HEK293 (cell line): Measurements from ENCODE around the gene RPS5.

ENCODE experiments used
- CTCF ChIA-PET: fragments of 350-600 bp; formaldehyde crosslinking; extraction: SDS; loops from one replicate; lab custom pipeline; 2021; ENCODE audit warnings: antibody characterized with exemption; lab: Yijun Ruan, JAX
- POLR2A ChIA-PET: fragments of 300-600 bp; formaldehyde crosslinking; extraction: SDS; loops from one replicate; lab custom pipeline; 2020; ENCODE audit warnings: antibody characterized with exemption, inconsistent platforms; lab: Yijun Ruan, JAX
- H3K27ac ChIP-seq: fragments of 200-500 bp; sonication (Bioruptor generic); 2 replicates; pipeline ENCODE4 v1.5.1; 2014; ENCODE audit warnings: low read depth, low read length, control low read depth, inconsistent platforms; ENCODE audit errors: extremely low read depth
- H3K36me3 ChIP-seq, 2 experiments: fragments of 200-500 bp in 1 of 2; sonication (Bioruptor generic) in 1 of 2; 1 replicate in 1 of 2; 2 replicates in 1 of 2; pipeline ENCODE4 v1.5.1; 2014 to 2017; ENCODE audit warnings: inconsistent platforms in 2 of 2, low read length in 2 of 2; ENCODE audit not compliant: control insufficient read depth in 2 of 2, insufficient read depth in 1 of 2
- H3K4me1 ChIP-seq: fragments of 200-500 bp; sonication (Bioruptor generic); 2 replicates; pipeline ENCODE4 v1.5.1; 2014; ENCODE audit warnings: mild to moderate bottlenecking, low read length, inconsistent platforms; ENCODE audit not compliant: control insufficient read depth, insufficient read depth
- H3K4me3 ChIP-seq: 2 replicates; pipeline ENCODE4 v1.5.1; 2011; ENCODE audit warnings: low read depth, mild to moderate bottlenecking, control low read depth, low read length, moderate library complexity
- H3K9me3 ChIP-seq: fragments of 200-500 bp; sonication (Bioruptor generic); 2 replicates; pipeline ENCODE4 v1.5.1; 2014; ENCODE audit warnings: low read depth, low read length, inconsistent platforms; ENCODE audit not compliant: control insufficient read depth, insufficient read depth
- RBAK ChIP-seq: fragments of 450-650 bp; formaldehyde crosslinking; IDR thresholded peaks from 2 replicates; pipeline ENCODE4 v1.5.1; 2016; ENCODE audit warnings: missing biosample characterization, missing genetic modification characterization
- ZFP3 ChIP-seq: fragments of 450-650 bp; formaldehyde crosslinking; IDR thresholded peaks from 2 replicates; pipeline ENCODE4 v1.5.1; 2016; ENCODE audit warnings: low read depth, missing biosample characterization, missing genetic modification characterization
- ZFP37 ChIP-seq: fragments of 450-650 bp; formaldehyde crosslinking; IDR thresholded peaks from 2 replicates; pipeline ENCODE4 v1.5.1; 2016; ENCODE audit warnings: missing biosample characterization, missing genetic modification characterization
- ZNF121 ChIP-seq: fragments of 450-650 bp; formaldehyde crosslinking; IDR thresholded peaks from 2 replicates; pipeline ENCODE4 v1.5.1; 2016; ENCODE audit warnings: missing biosample characterization, missing genetic modification characterization
- ZNF148 ChIP-seq: fragments of 450-650 bp; formaldehyde crosslinking; IDR thresholded peaks from 2 replicates; pipeline ENCODE4 v1.5.0; 2017; ENCODE audit warnings: missing biosample characterization, missing genetic modification characterization, borderline replicate concordance
- ZNF223 ChIP-seq: fragments of 450-650 bp; formaldehyde crosslinking; IDR thresholded peaks from 2 replicates; pipeline ENCODE4 v1.5.1; 2016; ENCODE audit warnings: missing biosample characterization, missing genetic modification characterization
- ZNF335 ChIP-seq: fragments of 450-650 bp; formaldehyde crosslinking; conservative IDR thresholded peaks from 2 replicates; pipeline ENCODE4 v1.5.1; 2016; ENCODE audit warnings: missing biosample characterization, missing genetic modification characterization
- ZNF341 ChIP-seq: fragments of 450-650 bp; formaldehyde crosslinking; IDR thresholded peaks from 2 replicates; pipeline ENCODE4; 2016; ENCODE audit warnings: low read depth, missing biosample characterization, missing genetic modification characterization
- ZNF449 ChIP-seq: fragments of 450-650 bp; formaldehyde crosslinking; IDR thresholded peaks from 2 replicates; pipeline ENCODE4 v1.5.1; 2017; ENCODE audit warnings: missing biosample characterization, mild to moderate bottlenecking, missing genetic modification characterization, moderate library complexity
- ZNF518A ChIP-seq: fragments of 450-650 bp; formaldehyde crosslinking; conservative IDR thresholded peaks from 2 replicates; pipeline ENCODE4 v1.5.1; 2016; ENCODE audit warnings: low read depth, missing biosample characterization, missing genetic modification characterization
- ZNF530 ChIP-seq: fragments of 450-650 bp; formaldehyde crosslinking; IDR thresholded peaks from 2 replicates; pipeline ENCODE4 v1.5.1; 2016; ENCODE audit warnings: low read depth, missing biosample characterization, missing genetic modification characterization
- ZNF571 ChIP-seq: fragments of 450-650 bp; formaldehyde crosslinking; IDR thresholded peaks from 2 replicates; pipeline ENCODE4 v1.5.0; 2017; ENCODE audit warnings: missing biosample characterization, missing genetic modification characterization
- ZNF600 ChIP-seq: fragments of 450-650 bp; formaldehyde crosslinking; IDR thresholded peaks from 2 replicates; pipeline ENCODE4 v1.5.1; 2016; ENCODE audit warnings: missing biosample characterization, missing genetic modification characterization
- ZNF623 ChIP-seq: fragments of 450-650 bp; formaldehyde crosslinking; IDR thresholded peaks from 2 replicates; pipeline ENCODE4 v1.5.1; 2016; ENCODE audit warnings: missing biosample characterization, missing genetic modification characterization
- ZNF645 ChIP-seq: fragments of 450-650 bp; formaldehyde crosslinking; IDR thresholded peaks from 2 replicates; pipeline ENCODE4; 2016; ENCODE audit warnings: missing biosample characterization, missing genetic modification characterization
- ZNF777 ChIP-seq: fragments of 450-650 bp; formaldehyde crosslinking; IDR thresholded peaks from 2 replicates; pipeline ENCODE4 v1.5.1; 2017; ENCODE audit warnings: missing biosample characterization, missing genetic modification characterization, borderline replicate concordance
- ZSCAN18 ChIP-seq: fragments of 450-650 bp; formaldehyde crosslinking; IDR thresholded peaks from 2 replicates; pipeline ENCODE4 v1.5.1; 2016; ENCODE audit warnings: missing biosample characterization, missing genetic modification characterization
- ZSCAN23 ChIP-seq: fragments of 450-650 bp; formaldehyde crosslinking; IDR thresholded peaks from 2 replicates; pipeline ENCODE4 v1.5.1; 2016; ENCODE audit warnings: missing biosample characterization, missing genetic modification characterization
- ZSCAN30 ChIP-seq: fragments of 450-650 bp; IDR thresholded peaks from 2 replicates; pipeline ENCODE4 v1.5.1; 2018; ENCODE audit warnings: missing biosample characterization, mild to moderate bottlenecking, missing genetic modification characterization, moderate library complexity
- ZSCAN4 ChIP-seq: fragments of 450-650 bp; formaldehyde crosslinking; IDR thresholded peaks from 2 replicates; pipeline ENCODE4 v1.5.1; 2017; ENCODE audit warnings: missing biosample characterization, missing genetic modification characterization

Gene RPS5

GRCh38 chr19:58398545-58398944 is 11.5 kb downstream of the RPS5 start:
- ChIA-PET CTCF (interaction anchor here (0.9 to 1.0 kb wide), 2 partner anchors 10 to 18 kb away, joined by 4 to 5 read pairs; no protein-coding TSS in a partner anchor), POLR2A (interaction anchor here (1.6 kb wide), 1 partner anchor 10 kb away, joined by 4 read pairs; the partner anchor contains the start of gene ZNF584)
- no peak overlapping the region for H3K27ac ChIP-seq
- peaks cover 3% of the 10 kb centered on the region; the same call in 1 of the 2 replicates for H3K4me1 ChIP-seq
- peaks cover 11 to 26% of the 10 kb centered on the region in 2 experiments for H3K36me3 ChIP-seq
- TF ChIP-seq ZSCAN4 (tag by site-specific recombination) = no peak
- no peak for TF ChIP-seq RBAK (tag by site-specific recombination)
- TF ChIP-seq ZNF645 (tag by site-specific recombination) = no peak
- TF ChIP-seq ZNF223 (tag by site-specific recombination) = no peak
- TF ChIP-seq ZFP3 (tag by site-specific recombination) = no peak
- TF ChIP-seq ZNF600 (tag by site-specific recombination) = no peak
- no peak for TF ChIP-seq ZNF335 (tag by site-specific recombination)
- TF ChIP-seq ZNF121 = no peak
- TF ChIP-seq ZNF341 (tag by site-specific recombination) = no peak
- no peak for TF ChIP-seq ZSCAN30 (tag by site-specific recombination)
- TF ChIP-seq ZNF530 = no peak
- no peak for TF ChIP-seq ZNF518A (tag by site-specific recombination)
- no peak overlapping the region for H3K4me3 ChIP-seq
- H3K9me3 ChIP-seq = no peaks in the 10 kb centered on the region

- ChIA-PET CTCF (no interaction called here), POLR2A (interaction anchor here (0.7 to 1.5 kb wide), 5 partner anchors 8 to 183 kb away, joined by 3 to 10 read pairs (median 4); partner anchors contain the start of genes RPS5, ZNF497 and ZNF584)
- Histone ChIP-seq H3K27ac (no peak overlapping the region), H3K36me3 (peaks cover under 1 to 12% of the 10 kb centered on the region in 2 experiments; a peak in 2 of 3 replicates), H3K9me3 (no peaks in the 10 kb centered on the region), H3K4me3 (no peak overlapping the region), H3K4me1 (peaks cover 3% of the 10 kb centered on the region; the same call in 1 of the 2 replicates)
- TF ChIP-seq ZFP37 (tag by site-specific recombination) (no peak), ZNF623 (no peak), ZNF449 (no peak), ZSCAN23 (tag by site-specific recombination) (no peak), ZNF571 (tag by site-specific recombination) (no peak), ZSCAN18 (tag by site-specific recombination) (no peak), ZNF148 (tag by site-specific recombination) (no peak), ZNF777 (tag by site-specific recombination) (no peak)
These were observed 12.8 kb downstream of the RPS5 start for GRCh38 chr19:58399903-58400302.
